A549 (cell line): ENCODE measurements around the gene ADAMTS20. TPM values are rescaled to one million over a fixed set of nuclear protein-coding genes. Genes with fewer than 3 reads are reported as not detected.

Source experiments
- ATAC-seq, 2 experiments: fragments of 200-7000 bp in 1 of 2; fragments of >200 bp in 1 of 2; cut with Nextera tagmentation in 1 of 2; cut with Tn5 transposase in 1 of 2; 3 replicates each; pipeline versions ENCODE4 v1.8.0 to v1.9.1; 2018 to 2020; ENCODE audit warnings: mild to moderate bottlenecking in 1 of 2, moderate library complexity in 1 of 2
- CTCF ChIA-PET: fragments of 300-600 bp; sonication (Branson Sonifier 250); formaldehyde crosslinking; extraction: SDS; loops from one replicate; lab custom pipeline; 2021; ENCODE audit warnings: antibody characterized with exemption, inconsistent platforms; lab: Yijun Ruan, JAX
- POLR2A ChIA-PET: fragments of 350-600 bp; formaldehyde crosslinking; extraction: SDS; loops from one replicate; lab custom pipeline; 2021; ENCODE audit warnings: antibody characterized with exemption, inconsistent platforms; lab: Yijun Ruan, JAX
- DNase-seq, 2 experiments: peaks; one replicate each; pipeline versions ENCODE4 v3.0.0 to v3.0.0-alpha.2; 2011 to 2016; ENCODE audit warnings: low read depth in 1 of 2, low spot score in 1 of 2
- FAIRE-seq: peaks from 2 replicates; lab custom pipeline; 2011; peaks lifted over from hg19 to GRCh38; lab: Jason Lieb, UNC
- H3K27ac ChIP-seq, 2 experiments: fragments of >200 bp; sonication (Bioruptor Twin); formaldehyde crosslinking; 3 replicates each; pipeline ENCODE4 v1.5.1; 2016 to 2017
- H3K4me1 ChIP-seq: fragments of >200 bp; sonication (Bioruptor Twin); formaldehyde crosslinking; 3 replicates; pipeline ENCODE4 v1.6.1; 2016
- H3K4me2 ChIP-seq: fragments of >200 bp; sonication (Bioruptor Twin); formaldehyde crosslinking; 3 replicates; pipeline ENCODE4 v1.6.1; 2016
- H3K4me3 ChIP-seq: fragments of >200 bp; sonication (Bioruptor Twin); formaldehyde crosslinking; 3 replicates; pipeline ENCODE4 v1.5.1; 2016
- H3K9me3 ChIP-seq: fragments of >200 bp; sonication (Bioruptor Twin); formaldehyde crosslinking; 3 replicates; pipeline ENCODE4 v1.6.1; 2016
- CBX2 ChIP-seq: fragments of 200-600 bp; sonication (generic); IDR thresholded peaks from 2 replicates; pipeline ENCODE4 v1.6.1; 2016; ENCODE audit warnings: low read depth, mild to moderate bottlenecking, borderline replicate concordance
- CEBPB ChIP-seq, 2 experiments: fragments of >200 bp in 1 of 2; sonication (Bioruptor Twin) in 1 of 2; formaldehyde crosslinking in 1 of 2; IDR thresholded peaks; 2 replicates each; pipeline ENCODE4 v1.6.1; 2012 to 2016
- EP300 ChIP-seq, 2 experiments: fragments of >200 bp; sonication (Bioruptor Twin); formaldehyde crosslinking; IDR thresholded peaks; 2 replicates in 1 of 2; 3 replicates in 1 of 2; pipeline ENCODE4 v1.6.1; 2016 to 2017
- FOSL2 ChIP-seq, 2 experiments: fragments of 450-650 bp in 1 of 2; fragments of >200 bp in 1 of 2; sonication (Bioruptor Twin) in 1 of 2; formaldehyde crosslinking; IDR thresholded peaks; 2 replicates each; pipeline versions ENCODE4 v1.5.0 to v1.6.1; 2016 to 2020; ENCODE audit warnings: mild to moderate bottlenecking in 1 of 2, moderate library complexity in 1 of 2
- HDAC2 ChIP-seq: fragments of 200-600 bp; sonication (generic); IDR thresholded peaks from 2 replicates; pipeline ENCODE4 v1.6.1; 2016
- HEYL ChIP-seq: fragments of 250-450 bp; sonication (Bioruptor Pico); IDR thresholded peaks from 2 replicates; pipeline ENCODE4 v1.8.0; 2021; ENCODE audit warnings: mild to moderate bottlenecking, moderate library complexity
- HOXB13 ChIP-seq: fragments of 250-450 bp; sonication (Bioruptor Pico); IDR thresholded peaks from 2 replicates; pipeline ENCODE4 v1.5.0; 2020; ENCODE audit warnings: low read depth, mild to moderate bottlenecking, moderate library complexity
- JUN ChIP-seq, 2 experiments: fragments of >200 bp; sonication (Bioruptor Twin); formaldehyde crosslinking; IDR thresholded peaks; 2 replicates in 1 of 2; 3 replicates in 1 of 2; pipeline ENCODE4 v1.6.1; 2016 to 2017
- JUNB ChIP-seq: fragments of >200 bp; sonication (Bioruptor Twin); formaldehyde crosslinking; IDR thresholded peaks from 2 replicates; pipeline ENCODE4 v1.6.1; 2016
- KDM1A ChIP-seq: fragments of 200-600 bp; sonication (generic); IDR thresholded peaks from 2 replicates; pipeline ENCODE4 v1.6.1; 2016; ENCODE audit warnings: low read depth, mild to moderate bottlenecking
- NR3C1 ChIP-seq: fragments of >200 bp; sonication (Bioruptor Twin); formaldehyde crosslinking; IDR thresholded peaks from 3 replicates; pipeline ENCODE4 v1.6.1; 2017
- POLR2A ChIP-seq: IDR thresholded peaks from 2 replicates; pipeline ENCODE4 v1.6.1; 2012; ENCODE audit warnings: mild to moderate bottlenecking, low read length
- RCOR1 ChIP-seq: fragments of 150-350 bp; IDR thresholded peaks from 2 replicates; pipeline ENCODE4 v1.6.1; 2014; ENCODE audit warnings: antibody characterized with exemption, low read length, low read depth
- RFX5 ChIP-seq: fragments of 450-650 bp; IDR thresholded peaks from 2 replicates; pipeline ENCODE4 v1.7.1; 2014; ENCODE audit warnings: antibody characterized with exemption, mild to moderate bottlenecking, moderate library complexity
- SREBF2 ChIP-seq: fragments of 450-650 bp; IDR thresholded peaks from 2 replicates; pipeline ENCODE4 v1.6.1; 2014; ENCODE audit warnings: mild to moderate bottlenecking, moderate library complexity
- ZNF302 ChIP-seq: fragments of 250-450 bp; sonication (Bioruptor Pico); IDR thresholded peaks from 2 replicates; pipeline ENCODE4 v1.9.0; 2021; ENCODE audit warnings: inconsistent platforms, mild to moderate bottlenecking, moderate library complexity
- WGBS: methylation state at CpG from one replicate; pipeline ENCODE4 v1.1.6; 2017; ENCODE audit errors: missing lambda C conversion rate; 5-methylcytosine and 5-hydroxymethylcytosine counted together
- polyA plus RNA-seq, 4 experiments: library from polyadenylated mRNA; depleted of rRNA in 3 of 4; stranded (reverse); fragments of >200 nt; fragmentation: RNase III in 1 of 4; extraction: RNeasy Plus Mini Kit Qiagen cat#74134 plus additional on column Dnase treatment in 1 of 4; gene quantifications; 2 replicates in 3 of 4; 3 replicates in 1 of 4; pipeline ENCODE4 v1.2.3, GENCODE V29; 2011 to 2017
- TF ChIP-seq, protein P1 (sequence below): IDR thresholded peaks from 2 replicates; pipeline ENCODE4 v1.6.1; 2012
- TF ChIP-seq, protein P2 (sequence below): fragments of >200 bp; sonication (Bioruptor Twin); formaldehyde crosslinking; IDR thresholded peaks from 2 replicates; pipeline ENCODE4 v1.6.1; 2016
- TF ChIP-seq, protein P3 (sequence below): IDR thresholded peaks from 2 replicates; pipeline ENCODE4 v1.6.1; 2012; ENCODE audit warnings: low read depth, borderline replicate concordance
- TF ChIP-seq, protein P4 (sequence below): fragments of >200 bp; sonication (Bioruptor Twin); formaldehyde crosslinking; IDR thresholded peaks from 3 replicates; pipeline ENCODE4 v1.5.1; 2016
- TF ChIP-seq, protein P5 (sequence below): fragments of 450-650 bp; IDR thresholded peaks from 2 replicates; pipeline ENCODE4 v1.6.1; 2014; ENCODE audit warnings: antibody characterized with exemption
- TF ChIP-seq, protein P6 (sequence below): fragments of 200-600 bp; sonication (generic); IDR thresholded peaks from 2 replicates; pipeline ENCODE4 v1.6.1; 2016; ENCODE audit warnings: antibody characterized with exemption, mild to moderate bottlenecking, moderate library complexity
- TF ChIP-seq, protein P7 (sequence below): IDR thresholded peaks from 2 replicates; pipeline ENCODE4 v1.6.1; 2012

Gene ADAMTS20
- polyA plus RNA-seq, 2 of the 4 experiments (the other 2 are of a cell fraction): not detected

DNA sequence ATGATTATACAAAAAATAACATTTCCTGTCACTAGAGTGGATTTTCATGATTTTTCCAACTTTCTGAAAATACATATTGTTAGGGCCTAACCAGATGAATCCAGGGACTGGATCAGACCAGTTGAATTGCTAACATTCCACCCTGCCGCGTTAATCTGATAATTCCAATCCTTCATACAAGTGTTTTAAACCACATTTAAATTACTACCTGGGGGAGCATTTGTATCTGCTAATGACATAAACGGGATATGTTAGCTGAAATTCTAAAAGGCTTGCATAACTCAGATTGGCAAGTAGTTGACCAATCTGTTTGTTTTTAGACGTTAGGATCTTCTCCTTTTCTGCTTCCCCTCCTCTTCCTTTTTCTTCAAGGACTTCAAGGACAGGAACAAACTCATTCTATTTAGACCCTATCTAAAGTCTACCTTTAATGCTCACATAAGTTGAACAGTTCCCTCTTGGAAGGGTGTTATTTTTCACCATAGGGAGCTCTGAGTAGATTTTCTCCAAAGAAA is 239.0 kb downstream of the ADAMTS20 start:
- ATAC-seq (no peak), DNase-seq (no peak), FAIRE-seq (peak; percentile 51)
- Histone ChIP-seq H3K4me1 (no peaks in the 10 kb centered on the region), H3K4me2 (no peak overlapping the region), H3K27ac (no peak overlapping the region), H3K4me3 (no peak overlapping the region), H3K9me3 (no peaks in the 10 kb centered on the region)
- POLR2A ChIA-PET: no interaction called here
- no peak for TF ChIP-seq NR3C1
- TF ChIP-seq CEBPB (IDR thresholded peaks at IDR 0.05): no peak
- TF ChIP-seq, protein P1, sequence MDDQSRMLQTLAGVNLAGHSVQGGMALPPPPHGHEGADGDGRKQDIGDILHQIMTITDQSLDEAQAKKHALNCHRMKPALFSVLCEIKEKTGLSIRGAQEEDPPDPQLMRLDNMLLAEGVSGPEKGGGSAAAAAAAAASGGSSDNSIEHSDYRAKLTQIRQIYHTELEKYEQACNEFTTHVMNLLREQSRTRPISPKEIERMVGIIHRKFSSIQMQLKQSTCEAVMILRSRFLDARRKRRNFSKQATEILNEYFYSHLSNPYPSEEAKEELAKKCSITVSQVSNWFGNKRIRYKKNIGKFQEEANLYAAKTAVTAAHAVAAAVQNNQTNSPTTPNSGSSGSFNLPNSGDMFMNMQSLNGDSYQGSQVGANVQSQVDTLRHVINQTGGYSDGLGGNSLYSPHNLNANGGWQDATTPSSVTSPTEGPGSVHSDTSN: no peak
- TF ChIP-seq, protein P2, sequence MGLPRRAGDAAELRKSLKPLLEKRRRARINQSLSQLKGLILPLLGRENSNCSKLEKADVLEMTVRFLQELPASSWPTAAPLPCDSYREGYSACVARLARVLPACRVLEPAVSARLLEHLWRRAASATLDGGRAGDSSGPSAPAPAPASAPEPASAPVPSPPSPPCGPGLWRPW: no peak
- no peak for TF ChIP-seq JUN (IDR thresholded peaks at IDR 0.05)
- TF ChIP-seq, protein P3, sequence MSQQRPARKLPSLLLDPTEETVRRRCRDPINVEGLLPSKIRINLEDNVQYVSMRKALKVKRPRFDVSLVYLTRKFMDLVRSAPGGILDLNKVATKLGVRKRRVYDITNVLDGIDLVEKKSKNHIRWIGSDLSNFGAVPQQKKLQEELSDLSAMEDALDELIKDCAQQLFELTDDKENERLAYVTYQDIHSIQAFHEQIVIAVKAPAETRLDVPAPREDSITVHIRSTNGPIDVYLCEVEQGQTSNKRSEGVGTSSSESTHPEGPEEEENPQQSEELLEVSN: no peak
- TF ChIP-seq POLR2A: no peak
- TF ChIP-seq, protein P4, sequence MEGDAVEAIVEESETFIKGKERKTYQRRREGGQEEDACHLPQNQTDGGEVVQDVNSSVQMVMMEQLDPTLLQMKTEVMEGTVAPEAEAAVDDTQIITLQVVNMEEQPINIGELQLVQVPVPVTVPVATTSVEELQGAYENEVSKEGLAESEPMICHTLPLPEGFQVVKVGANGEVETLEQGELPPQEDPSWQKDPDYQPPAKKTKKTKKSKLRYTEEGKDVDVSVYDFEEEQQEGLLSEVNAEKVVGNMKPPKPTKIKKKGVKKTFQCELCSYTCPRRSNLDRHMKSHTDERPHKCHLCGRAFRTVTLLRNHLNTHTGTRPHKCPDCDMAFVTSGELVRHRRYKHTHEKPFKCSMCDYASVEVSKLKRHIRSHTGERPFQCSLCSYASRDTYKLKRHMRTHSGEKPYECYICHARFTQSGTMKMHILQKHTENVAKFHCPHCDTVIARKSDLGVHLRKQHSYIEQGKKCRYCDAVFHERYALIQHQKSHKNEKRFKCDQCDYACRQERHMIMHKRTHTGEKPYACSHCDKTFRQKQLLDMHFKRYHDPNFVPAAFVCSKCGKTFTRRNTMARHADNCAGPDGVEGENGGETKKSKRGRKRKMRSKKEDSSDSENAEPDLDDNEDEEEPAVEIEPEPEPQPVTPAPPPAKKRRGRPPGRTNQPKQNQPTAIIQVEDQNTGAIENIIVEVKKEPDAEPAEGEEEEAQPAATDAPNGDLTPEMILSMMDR: no peak
- TF ChIP-seq CBX2: no peak
- TF ChIP-seq SREBF2: no peak
- TF ChIP-seq RCOR1: no peak
- TF ChIP-seq EP300 (IDR thresholded peaks at IDR 0.05): no peak
- WGBS: 47% methylated on average over 4 of the region's 4 CpGs
- CTCF ChIA-PET: no interaction called here

DNA sequence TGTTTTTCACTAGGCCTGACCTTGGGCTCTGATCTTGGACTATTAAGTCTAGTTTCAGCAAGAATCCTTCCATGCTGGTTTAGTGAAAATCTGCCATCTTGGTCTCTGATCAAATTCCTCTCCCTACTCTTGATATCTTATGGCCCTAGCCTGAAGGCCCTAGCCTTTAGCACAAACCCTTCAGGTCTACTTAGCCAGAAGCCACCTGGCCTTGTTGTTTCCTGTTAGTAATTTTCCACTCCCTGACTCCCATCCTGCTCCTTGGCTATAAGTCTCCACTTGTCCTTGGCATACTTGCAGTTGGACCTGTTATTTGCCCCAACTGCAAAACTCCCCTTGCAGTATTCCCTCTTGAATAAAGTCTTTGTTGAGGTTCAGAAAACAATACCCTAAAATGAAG is 241.4 kb downstream of the ADAMTS20 start:
- DNase-seq: no peak
- no peak for TF ChIP-seq HOXB13 (CRISPR knock-in tag)
- TF ChIP-seq RFX5: no peak
- TF ChIP-seq, protein P5, sequence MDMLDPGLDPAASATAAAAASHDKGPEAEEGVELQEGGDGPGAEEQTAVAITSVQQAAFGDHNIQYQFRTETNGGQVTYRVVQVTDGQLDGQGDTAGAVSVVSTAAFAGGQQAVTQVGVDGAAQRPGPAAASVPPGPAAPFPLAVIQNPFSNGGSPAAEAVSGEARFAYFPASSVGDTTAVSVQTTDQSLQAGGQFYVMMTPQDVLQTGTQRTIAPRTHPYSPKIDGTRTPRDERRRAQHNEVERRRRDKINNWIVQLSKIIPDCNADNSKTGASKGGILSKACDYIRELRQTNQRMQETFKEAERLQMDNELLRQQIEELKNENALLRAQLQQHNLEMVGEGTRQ: no peak
- no peak for TF ChIP-seq KDM1A
- no peak for TF ChIP-seq HDAC2
- TF ChIP-seq FOSL2 (IDR thresholded peaks at IDR 0.05): no peak
- TF ChIP-seq FOSL2 (CRISPR knock-in tag; IDR thresholded peaks at IDR 0.05): no peak
- TF ChIP-seq CEBPB (IDR thresholded peaks at IDR 0.05): no peak
- TF ChIP-seq, protein P6, sequence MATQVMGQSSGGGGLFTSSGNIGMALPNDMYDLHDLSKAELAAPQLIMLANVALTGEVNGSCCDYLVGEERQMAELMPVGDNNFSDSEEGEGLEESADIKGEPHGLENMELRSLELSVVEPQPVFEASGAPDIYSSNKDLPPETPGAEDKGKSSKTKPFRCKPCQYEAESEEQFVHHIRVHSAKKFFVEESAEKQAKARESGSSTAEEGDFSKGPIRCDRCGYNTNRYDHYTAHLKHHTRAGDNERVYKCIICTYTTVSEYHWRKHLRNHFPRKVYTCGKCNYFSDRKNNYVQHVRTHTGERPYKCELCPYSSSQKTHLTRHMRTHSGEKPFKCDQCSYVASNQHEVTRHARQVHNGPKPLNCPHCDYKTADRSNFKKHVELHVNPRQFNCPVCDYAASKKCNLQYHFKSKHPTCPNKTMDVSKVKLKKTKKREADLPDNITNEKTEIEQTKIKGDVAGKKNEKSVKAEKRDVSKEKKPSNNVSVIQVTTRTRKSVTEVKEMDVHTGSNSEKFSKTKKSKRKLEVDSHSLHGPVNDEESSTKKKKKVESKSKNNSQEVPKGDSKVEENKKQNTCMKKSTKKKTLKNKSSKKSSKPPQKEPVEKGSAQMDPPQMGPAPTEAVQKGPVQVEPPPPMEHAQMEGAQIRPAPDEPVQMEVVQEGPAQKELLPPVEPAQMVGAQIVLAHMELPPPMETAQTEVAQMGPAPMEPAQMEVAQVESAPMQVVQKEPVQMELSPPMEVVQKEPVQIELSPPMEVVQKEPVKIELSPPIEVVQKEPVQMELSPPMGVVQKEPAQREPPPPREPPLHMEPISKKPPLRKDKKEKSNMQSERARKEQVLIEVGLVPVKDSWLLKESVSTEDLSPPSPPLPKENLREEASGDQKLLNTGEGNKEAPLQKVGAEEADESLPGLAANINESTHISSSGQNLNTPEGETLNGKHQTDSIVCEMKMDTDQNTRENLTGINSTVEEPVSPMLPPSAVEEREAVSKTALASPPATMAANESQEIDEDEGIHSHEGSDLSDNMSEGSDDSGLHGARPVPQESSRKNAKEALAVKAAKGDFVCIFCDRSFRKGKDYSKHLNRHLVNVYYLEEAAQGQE: no peak
- no peak for TF ChIP-seq SREBF2
- no peak for TF ChIP-seq HEYL (CRISPR knock-in tag)
- TF ChIP-seq, protein P7, sequence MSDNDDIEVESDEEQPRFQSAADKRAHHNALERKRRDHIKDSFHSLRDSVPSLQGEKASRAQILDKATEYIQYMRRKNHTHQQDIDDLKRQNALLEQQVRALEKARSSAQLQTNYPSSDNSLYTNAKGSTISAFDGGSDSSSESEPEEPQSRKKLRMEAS: no peak
- no peak for TF ChIP-seq ZNF302 (CRISPR knock-in tag)
- TF ChIP-seq JUNB: no peak
- Histone ChIP-seq H3K27ac (no peak overlapping the region), H3K9me3 (no peaks in the 10 kb centered on the region), H3K4me2 (no peak overlapping the region), H3K4me1 (0 out of 3 replicates have a peak, but pooled peaks cover 3% of the 10 kb centered on the region), H3K4me3 (no peak overlapping the region)
- no peak for ATAC-seq
- ChIA-PET CTCF (no interaction called here), POLR2A (no interaction called here)
- FAIRE-seq: no peak
